Skeletal muscle cell (primary cell): ENCODE data around the gene GAL3ST2.
A peak's percentile ranks its signal among the peaks of the same experiment; 100 is the strongest.
"Not testable (repeated sequence)": the region's sequence is repeated elsewhere in the genome, so short reads cannot be mapped to it uniquely, and the experiment has no call there.

Experiments
- DNase-seq: peaks from one replicate; pipeline ENCODE4 v3.0.0-alpha.2; 2010; ENCODE audit warnings: low read depth
- H3K4me3 ChIP-seq: 2 replicates; pipeline ENCODE4 v1.5.1; 2011; ENCODE audit warnings: low read depth, mild to moderate bottlenecking, control low read depth, low read length, moderate library complexity

The GAL3ST2 gene

DNA sequence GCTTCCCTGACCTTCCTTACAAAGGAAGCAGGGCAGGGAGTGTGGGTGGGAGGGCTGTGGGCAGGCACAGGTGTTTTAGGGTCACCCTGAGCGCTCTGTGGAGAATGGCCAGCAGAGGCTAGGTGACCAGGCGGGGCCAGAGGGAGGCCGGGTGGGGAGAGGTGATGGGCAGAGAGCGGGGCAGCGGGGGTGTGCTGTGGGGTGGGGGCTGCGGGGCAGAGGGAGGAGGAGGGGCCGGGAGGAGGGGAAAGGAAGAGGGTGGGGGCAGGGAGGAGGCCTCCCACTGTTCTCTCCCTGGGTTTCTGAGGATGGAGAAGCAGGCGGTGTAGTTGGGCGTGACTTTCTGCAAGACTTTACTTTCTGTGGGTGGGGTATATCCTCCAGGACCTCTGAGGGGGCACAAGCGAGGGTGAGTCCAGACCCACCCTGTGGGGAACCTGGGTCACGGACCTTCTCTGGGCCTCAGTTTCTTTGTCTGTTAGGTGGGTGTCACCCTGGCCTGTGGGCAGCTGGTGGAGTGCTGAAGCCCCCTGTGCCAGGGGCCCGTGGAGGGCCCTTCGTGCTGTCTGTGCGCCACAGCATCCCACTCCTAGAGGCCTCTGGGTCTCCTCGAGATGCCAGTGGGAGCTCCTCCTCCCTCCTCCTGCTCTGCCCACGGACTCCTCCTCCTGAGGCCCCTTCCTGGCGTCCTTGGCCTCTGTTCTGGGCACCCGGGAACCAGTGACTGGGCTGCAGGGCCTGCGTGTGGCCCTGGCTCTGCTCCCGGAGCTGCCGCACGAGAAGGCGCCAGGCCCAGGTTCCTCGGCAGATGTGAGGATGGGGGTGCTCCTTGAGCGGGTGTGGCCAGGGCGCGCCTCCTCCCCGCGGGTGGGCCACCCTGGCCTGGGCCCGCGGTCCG, 26.0 kb downstream of the GAL3ST2 start:
- H3K4me3 ChIP-seq = peak overlapping the region; percentile 48
- DNase-seq = no peak

GRCh38 chr2:241803387-241804325, 27.0 kb downstream of the GAL3ST2 start:
- peak overlapping the region; percentile 48 for H3K4me3 ChIP-seq
- no peak for DNase-seq

GRCh38 chr2:241804326-241805229, 28.0 kb downstream of the GAL3ST2 start:
- peak overlapping the region; percentile 48 for H3K4me3 ChIP-seq
- no peak for DNase-seq

GRCh38 chr2:241806217-241806616, 29.6 kb downstream of the GAL3ST2 start:
- DNase-seq, H3K4me3 ChIP-seq: not testable (repeated sequence)

DNA sequence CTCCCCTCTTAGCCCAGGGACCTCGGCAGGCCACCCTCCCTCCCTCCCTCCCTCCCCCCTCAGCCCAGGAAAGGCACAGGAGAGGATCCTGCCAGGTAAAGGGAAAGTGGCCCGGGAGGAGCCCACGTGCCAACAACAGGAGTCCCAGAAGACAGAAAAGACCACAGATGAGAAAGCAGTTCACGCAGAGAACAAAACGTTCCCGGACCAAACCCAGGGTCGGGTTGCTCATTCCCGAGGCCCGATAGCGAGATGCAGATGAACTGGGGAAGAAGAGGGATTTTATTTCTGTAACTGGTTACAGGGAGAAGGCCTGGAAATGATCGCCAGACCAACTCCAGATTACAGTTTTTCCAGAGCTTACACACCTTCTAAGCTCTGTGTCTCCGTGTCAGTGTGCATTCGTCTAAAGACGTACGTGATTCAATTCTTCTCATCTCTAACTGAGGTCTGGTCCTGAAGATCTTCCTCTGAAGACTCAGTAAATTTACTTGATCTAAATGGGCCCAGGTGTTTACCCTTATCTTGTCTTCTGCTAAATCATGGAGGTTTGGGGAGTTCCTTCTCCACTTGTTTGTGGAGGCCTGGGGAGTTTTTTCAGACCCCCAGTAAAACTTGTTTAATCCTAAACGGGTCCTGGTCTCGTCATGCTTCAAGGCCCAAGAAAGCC, 31.6 kb downstream of the GAL3ST2 start:
- no peak overlapping the region for H3K4me3 ChIP-seq
- DNase-seq = peak; percentile 52

GRCh38 chr2:241808721-241809382, 32.2 kb downstream of the GAL3ST2 start, which contains the start of gene NEU4:
Gene NEU4 (plus strand): TSS chr2:241809193. CDS start chr2:241814485, 5,292 bp downstream.
- no peak within 1 kb of the TSS for H3K4me3 ChIP-seq
- no peak for DNase-seq

DNA sequence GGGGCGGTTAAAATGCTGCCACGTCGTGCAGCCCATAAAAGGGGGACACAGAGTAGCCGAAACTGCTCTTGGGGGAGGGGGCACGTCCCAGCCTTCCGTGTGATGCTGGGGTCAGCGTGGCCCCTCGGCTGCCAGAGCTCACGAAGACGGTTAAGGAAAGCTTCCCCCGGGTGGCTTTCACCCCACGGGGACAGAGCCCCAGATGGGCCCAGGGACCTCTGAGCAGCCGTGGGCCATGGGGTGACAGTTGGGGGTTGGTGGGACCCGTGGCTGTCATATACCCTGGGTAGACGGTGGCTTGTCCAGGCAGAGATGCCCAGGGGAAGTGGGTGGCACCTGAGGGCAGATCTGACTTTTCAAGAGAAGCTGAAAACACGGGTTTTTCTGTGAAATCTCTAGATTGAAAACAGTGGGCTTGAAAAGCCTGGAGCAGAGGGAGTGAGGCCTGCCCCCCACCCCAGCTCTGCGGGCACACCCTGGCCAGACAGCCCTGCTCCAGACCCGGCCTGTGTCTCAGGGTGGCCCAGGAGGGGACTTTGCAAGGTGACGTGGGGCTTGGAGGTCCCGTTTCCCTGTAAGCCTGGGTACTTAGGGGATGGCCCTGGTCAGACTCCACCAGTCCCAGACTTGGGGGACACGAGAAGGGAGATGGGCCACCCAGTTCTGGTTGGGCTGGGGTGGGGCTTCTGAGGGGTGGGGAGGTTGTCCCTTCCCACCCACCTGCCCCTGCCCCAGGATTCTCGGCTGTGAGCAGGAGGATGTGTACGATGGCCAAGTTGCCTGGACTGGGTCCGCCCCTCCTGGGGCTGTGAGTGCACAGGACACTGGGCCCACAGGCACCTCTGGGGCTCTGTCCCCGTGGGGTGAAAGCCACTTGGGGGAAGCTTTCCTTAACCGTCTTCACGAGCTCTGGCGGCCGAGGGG, 33.0 kb downstream of the GAL3ST2 start:
- no peak for DNase-seq
- no peak overlapping the region for H3K4me3 ChIP-seq

DNA sequence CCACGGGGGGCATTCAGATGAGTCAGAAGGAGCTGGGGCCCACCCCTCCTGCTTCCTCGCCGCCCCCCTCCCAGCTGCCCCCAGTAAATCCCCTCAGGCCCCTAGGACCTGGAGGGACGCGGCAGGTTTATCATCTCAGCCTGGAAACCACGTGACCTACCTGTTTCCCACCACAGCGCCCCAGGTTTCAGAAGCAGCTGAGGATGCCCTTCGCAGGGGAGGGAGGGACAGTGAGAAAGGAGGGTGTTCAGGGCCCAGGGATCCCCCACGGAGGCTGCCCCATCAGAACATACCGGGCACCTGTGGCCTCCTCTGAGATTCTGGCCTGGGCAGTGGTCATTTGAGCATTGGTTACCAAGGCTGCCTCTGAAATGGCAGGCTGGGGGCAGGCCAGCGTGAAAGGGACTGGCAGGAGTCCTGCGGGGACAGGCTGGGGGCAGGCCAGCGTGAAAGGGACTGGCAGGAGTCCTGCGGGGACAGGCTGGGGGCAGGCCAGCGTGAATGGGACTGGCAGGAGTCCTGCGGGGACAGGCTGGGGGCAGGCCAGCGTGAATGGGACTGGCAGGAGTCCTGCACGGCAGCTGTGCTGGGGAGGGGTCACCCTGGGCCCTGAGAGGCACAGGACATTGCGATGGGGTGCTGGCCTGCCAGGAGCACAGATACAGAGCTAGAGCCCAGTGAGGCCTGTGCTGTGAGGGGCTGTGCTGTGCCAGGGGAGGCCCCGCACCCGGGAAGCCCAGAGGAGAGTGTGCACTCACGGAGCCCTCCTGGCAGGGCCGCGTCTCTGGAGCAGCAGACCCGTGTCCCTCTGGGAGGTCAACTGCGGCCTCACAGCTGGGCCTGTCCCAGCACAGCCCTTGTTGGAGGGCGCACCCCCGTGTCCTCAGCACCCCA, 33.9 kb downstream of the GAL3ST2 start:
- DNase-seq = no peak
- no peak overlapping the region for H3K4me3 ChIP-seq

- no peak for DNase-seq
- no peak overlapping the region for H3K4me3 ChIP-seq
Measured at GRCh38 chr2:241811201-241811951, 34.8 kb downstream of the GAL3ST2 start.

GRCh38 chr2:241811952-241812729, 35.5 kb downstream of the GAL3ST2 start:
- no peak overlapping the region for H3K4me3 ChIP-seq
- DNase-seq = no peak

DNA sequence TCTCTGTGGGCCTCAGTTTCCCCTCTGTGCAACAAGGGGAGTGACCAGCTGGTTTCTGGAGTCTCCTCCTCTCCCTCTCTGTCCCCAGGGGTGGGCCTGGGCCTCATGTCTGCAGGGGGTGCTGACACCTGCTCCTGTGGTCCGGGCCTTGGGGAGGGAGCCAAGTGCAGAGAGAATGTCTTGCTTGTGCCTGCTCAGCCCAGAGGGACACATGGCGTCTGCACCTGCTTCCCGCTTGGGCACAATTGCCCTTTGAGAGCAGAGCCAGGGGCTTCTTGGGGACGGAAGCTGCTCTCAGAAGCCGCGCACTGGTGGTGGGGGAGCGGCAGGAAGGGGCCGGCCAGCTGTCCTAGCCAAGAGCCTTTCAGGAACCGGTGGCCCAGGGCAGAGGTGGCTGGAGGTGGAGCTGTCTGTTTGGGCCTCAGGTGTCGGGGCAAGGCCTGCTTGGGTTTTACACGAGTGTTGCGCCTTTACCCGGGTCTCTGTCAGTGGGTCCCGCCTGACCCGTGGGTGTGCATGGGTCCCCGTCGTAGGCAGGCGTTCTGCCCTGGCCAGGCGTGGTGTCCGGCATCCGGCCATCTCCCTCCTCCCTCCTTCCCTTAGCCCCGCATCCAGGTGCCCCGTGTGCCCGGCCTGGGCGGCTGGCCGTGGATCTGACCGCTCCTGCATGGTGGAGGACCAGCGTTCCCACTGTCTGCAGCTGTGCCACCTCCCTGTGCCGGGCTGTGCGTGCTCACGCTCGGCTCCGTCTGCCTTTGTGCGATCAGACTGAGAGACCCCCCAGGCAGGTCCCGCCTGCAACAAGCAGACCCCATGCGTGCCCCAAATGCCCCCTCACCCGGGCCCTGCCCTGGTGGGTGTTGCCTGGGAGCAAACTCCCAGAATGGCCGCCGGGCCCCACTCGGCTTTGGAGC, 36.4 kb downstream of the GAL3ST2 start:
- peak; percentile 14 for DNase-seq
- H3K4me3 ChIP-seq = no peak overlapping the region

DNA sequence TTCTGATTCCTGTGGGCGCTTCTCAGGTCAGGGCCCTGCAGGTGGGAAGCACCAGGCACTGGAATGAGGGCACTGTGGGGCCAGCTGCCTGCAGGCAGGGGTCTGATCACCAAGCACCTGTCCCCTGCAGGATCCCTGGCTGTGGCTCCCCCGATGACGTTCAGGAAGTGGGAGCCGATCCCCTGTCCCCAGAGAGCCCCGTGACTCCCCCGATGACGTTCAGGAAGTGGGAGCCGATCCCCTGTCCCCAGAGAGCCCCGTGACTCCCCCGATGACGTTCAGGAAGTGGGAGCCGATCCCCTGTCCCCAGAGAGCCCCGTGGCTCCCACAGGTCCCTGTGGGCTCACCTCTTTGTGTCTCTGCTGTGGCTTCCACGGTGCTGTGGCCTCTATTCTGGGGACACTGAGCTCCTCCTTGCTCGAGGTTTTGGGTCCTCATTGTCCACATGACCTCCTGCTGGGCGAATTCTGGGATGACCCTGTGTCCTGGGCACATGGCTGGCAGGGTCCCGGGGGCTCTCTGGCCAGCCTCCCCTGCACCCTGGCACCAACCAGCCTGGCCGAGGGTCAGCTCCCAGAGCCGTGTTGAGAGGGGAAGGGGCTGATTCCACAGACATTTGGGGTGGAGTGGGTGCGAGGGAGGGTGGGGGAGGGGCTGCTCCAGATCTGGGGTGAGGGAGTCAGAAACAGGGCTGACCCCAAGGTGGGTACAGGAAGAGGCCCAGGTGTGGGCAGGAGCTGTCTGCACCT, 37.2 kb downstream of the GAL3ST2 start:
- H3K4me3 ChIP-seq = no peak overlapping the region
- DNase-seq = no peak

- H3K4me3 ChIP-seq = no peak overlapping the region
- no peak for DNase-seq
Measured at GRCh38 chr2:241814393-241814642, 37.7 kb downstream of the GAL3ST2 start.
